Stomach smooth muscle (tissue), 2 donors: Measurements from ENCODE around the gene IMMT.

Experiments
- H3K27ac ChIP-seq: one replicate; pipeline ENCODE4 v1.7.0; 2013; ENCODE audit warnings: mild to moderate bottlenecking, low read length, inconsistent platforms
- H3K27me3 ChIP-seq, 2 donors: one replicate each; pipeline ENCODE4 v1.7.0; 2013; ENCODE audit warnings: low read length in 2 of 2; ENCODE audit not compliant: insufficient read depth in 2 of 2, control insufficient read depth in 1 of 2
- H3K36me3 ChIP-seq, 2 donors: one replicate each; pipeline ENCODE4 v1.7.0; 2013; ENCODE audit warnings: low read length in 2 of 2; ENCODE audit not compliant: control insufficient read depth in 2 of 2, insufficient read depth in 2 of 2
- H3K4me1 ChIP-seq: one replicate; pipeline ENCODE4 v1.7.0; 2013; ENCODE audit warnings: low read length; ENCODE audit not compliant: control insufficient read depth, insufficient read depth
- H3K4me3 ChIP-seq, 2 donors: one replicate each; pipeline ENCODE4 v1.7.0; 2013; ENCODE audit warnings: low read length in 2 of 2
- H3K9ac ChIP-seq, 2 donors: one replicate each; pipeline ENCODE4 v1.7.0; 2013; ENCODE audit warnings: low read length in 2 of 2, mild to moderate bottlenecking in 1 of 2
- H3K9me3 ChIP-seq, 2 donors: one replicate each; pipeline ENCODE4 v1.7.0; 2013; ENCODE audit warnings: low read length in 2 of 2; ENCODE audit not compliant: control insufficient read depth in 2 of 2
- donor health status: healthy.
- donor health status: Pancreatic carcinoma.

IMMT gene

DNA sequence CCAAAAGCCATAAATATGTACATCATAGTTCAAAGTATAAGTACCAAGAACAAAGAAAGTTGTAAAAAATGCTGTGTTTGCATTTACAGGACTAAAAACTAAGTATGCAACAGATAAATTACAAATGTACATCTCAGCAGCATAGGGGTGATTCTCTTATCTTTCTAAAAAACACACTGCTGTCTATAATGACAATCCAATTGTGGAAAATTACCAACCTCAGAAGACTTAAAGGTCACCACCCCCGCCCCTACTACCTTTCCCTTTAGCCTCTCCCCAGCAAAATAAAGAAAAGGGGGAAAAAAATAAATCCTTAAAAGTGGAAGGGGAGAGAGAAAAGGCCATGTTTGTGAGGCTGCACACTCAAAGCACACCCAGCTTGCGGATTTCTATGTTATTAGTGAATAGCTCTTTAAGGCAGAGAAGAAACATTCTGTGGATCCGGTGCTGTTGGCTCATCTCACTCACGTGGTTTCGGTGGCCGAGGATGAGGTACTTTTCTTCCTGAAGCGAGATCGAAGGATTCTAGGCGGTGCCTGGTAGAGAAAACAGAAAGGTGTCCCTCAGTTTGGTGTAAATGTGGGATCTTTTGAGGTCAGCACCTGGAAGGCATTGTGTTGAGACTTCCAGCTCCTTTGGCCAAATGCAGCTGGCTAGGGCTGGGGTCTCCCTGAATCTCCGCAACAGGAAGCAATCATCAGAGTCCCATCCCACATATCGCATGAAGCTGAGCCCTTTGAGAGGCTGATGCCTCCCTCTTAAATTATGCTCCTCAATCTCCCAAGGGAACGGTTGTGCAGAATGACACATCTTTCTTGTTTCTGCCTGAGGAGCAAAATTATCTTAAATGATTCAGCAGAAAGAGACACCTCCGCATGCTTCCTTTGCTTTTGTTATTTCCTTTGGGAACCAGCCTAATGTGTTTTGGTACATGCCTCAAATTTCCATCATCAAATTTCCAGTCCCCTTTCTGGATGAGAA lies 21.6 kb upstream of the IMMT start:
- H3K27ac ChIP-seq, result no peak overlapping the region
- no peak overlapping the region for H3K4me3 ChIP-seq
- H3K36me3 ChIP-seq, result peaks cover 17 to 27% of the 10 kb centered on the region in 2 donors
- H3K9me3 ChIP-seq, result no peaks in the 10 kb centered on the region
- no peaks in the 10 kb centered on the region for H3K27me3 ChIP-seq
- no peak overlapping the region for H3K9ac ChIP-seq
- H3K4me1 ChIP-seq, result peaks cover 17% of the 10 kb centered on the region

DNA sequence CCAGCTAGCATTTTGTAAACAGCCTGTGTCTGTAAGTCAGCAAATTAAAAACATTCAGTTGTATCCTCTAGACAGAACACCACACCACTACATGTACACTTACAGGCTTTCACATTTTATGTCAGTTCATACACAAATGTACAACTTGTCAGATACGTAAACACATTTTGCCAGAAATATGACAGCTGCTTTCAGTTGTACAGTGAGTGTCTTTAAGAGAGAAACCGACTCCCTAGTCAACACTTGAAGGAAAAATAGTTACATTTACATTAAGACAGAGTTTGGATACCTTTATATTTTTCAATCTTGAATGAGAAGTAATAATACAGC lies 19.2 kb upstream of the IMMT start:
- no peak overlapping the region for H3K27ac ChIP-seq

DNA sequence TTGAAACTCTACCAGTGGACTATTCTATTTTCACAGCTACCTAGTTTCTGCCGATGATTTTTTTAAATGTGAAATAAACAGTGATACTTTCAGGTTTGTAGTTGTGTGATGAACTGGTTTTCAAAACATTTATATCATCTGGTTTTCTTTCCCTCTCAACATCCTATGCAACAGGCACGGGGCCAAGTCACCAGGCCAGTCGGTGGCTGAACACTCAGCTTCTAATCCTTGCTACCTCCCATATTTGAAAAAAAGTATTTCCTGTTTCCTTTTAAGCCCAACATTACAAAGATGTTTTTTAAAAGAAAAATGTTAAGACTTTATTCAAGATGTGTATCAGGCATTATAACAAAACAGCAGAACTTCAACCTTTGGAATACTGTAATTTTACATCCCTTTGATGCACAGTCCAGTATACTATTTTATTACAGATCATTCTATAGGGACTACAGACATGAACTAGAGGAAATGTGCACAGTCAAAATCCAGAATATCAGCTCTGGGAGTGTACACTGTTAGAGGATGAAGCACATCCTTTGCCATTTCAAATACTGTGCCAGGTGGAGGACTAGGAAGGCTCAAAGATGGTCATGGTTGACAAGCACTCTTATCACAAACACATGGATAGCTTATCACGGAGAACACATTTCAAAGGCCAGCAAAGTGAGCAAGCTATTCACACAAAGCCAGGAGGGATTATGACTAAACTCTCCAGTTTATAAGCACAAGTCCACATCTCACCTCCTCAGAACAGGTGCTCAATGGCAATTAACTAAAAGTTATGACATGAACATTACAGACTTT lies 18.6 kb upstream of the IMMT start:
- no peak overlapping the region for H3K4me3 ChIP-seq
- peaks cover 36 to 45% of the 10 kb centered on the region in 2 donors for H3K36me3 ChIP-seq
- H3K9ac ChIP-seq, result no peak overlapping the region
- H3K27me3 ChIP-seq, result no peaks in the 10 kb centered on the region
- H3K27ac ChIP-seq, result no peak overlapping the region
- H3K4me1 ChIP-seq, result peaks cover 7% of the 10 kb centered on the region
- H3K9me3 ChIP-seq, result no peaks in the 10 kb centered on the region

More for the DNA sequence above, 19.2 kb upstream of the IMMT start:
- Histone ChIP-seq H3K9me3 (no peaks in the 10 kb centered on the region), H3K9ac (no peak overlapping the region), H3K4me1 (peaks cover 7% of the 10 kb centered on the region), H3K36me3 (peaks cover 31 to 41% of the 10 kb centered on the region in 2 donors), H3K4me3 (no peak overlapping the region), H3K27me3 (no peaks in the 10 kb centered on the region)

DNA sequence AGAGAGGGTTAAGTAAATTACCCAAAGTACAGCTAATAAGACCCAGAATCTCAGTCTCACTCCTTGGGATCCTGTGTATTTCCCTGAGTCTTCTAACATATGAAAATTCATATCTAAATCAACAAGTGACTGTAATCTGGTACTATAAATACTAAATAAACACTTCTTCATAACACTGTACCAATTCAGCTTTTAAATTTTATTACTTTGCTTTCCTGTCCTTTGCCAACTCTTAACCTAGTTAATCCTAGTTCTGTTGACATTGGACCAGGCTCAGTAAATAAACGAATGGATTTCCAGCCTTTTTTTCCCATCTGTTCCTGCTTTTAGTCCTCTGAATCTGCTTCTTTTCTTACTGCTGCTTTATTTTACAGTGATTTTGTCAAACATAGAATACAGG lies 17.8 kb upstream of the IMMT start:
- Histone ChIP-seq H3K27ac (no peak overlapping the region), H3K4me3 (no peak overlapping the region), H3K9me3 (no peaks in the 10 kb centered on the region), H3K4me1 (peaks cover 7% of the 10 kb centered on the region), H3K27me3 (no peaks in the 10 kb centered on the region), H3K36me3 (peaks cover 44 to 47% of the 10 kb centered on the region in 2 donors), H3K9ac (no peak overlapping the region)

DNA sequence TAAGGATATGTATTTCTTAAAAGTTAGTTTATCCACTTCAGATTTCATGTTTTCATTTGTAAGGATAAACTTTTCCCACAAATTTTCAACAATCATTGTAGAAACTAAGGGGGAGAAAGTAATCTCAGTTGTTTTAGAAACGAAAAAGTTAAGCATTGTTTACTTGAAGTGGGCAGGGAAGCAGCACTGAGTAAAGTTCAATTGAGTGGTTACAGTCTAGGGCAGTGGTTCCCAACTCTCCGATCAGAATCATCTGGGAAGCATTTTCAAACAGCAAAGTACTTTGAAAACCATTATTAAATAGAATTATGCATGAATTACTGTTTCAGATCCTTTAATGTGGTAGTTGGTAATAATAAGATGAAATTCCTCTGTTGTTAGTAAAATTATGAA lies 16.5 kb upstream of the IMMT start:
- Histone ChIP-seq H3K4me1 (peaks cover 7% of the 10 kb centered on the region), H3K4me3 (no peak overlapping the region), H3K36me3 (peaks cover 50% of the 10 kb centered on the region in 2 donors), H3K9me3 (no peaks in the 10 kb centered on the region), H3K9ac (no peak overlapping the region), H3K27ac (no peak overlapping the region), H3K27me3 (no peaks in the 10 kb centered on the region)

DNA sequence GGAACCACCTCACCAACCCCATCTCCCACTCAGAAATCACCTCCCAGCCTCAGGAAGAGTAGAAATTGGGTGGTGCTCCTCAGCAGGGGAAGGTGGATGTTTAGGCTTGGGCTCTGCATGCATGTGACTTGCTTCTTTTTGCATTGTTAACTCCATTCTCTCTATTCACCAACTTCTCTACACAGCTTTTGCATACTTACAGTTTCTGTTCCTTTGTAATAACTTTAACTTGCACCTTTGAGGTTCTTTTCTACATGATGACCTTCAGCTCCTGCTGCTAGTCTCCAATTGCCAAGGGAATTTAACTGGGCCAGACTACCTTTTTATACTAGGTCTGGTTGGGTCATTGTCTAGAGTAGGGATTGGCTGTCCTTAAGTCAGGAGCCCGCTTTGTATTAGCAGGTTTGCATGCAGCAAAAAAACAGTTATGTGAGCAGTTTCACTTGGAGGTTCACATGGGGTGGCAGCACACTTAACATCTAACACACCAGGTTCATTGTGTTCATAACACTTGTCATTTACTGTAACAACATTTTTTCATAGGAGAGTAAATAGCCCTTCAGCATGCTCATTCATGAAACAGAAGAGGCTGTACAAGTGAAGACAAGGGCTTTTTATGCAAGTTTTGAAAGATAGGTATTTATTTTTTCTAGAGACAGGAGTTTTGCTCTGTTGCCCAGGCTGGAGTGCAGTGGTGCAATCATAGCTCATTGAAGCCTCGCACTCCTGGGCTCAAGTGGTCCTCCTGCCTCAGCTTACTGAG lies 16.0 kb upstream of the IMMT start:
- Histone ChIP-seq H3K27ac (no peak overlapping the region), H3K4me1 (peaks cover 7% of the 10 kb centered on the region), H3K27me3 (no peaks in the 10 kb centered on the region), H3K9me3 (no peaks in the 10 kb centered on the region), H3K9ac (no peak overlapping the region), H3K4me3 (no peak overlapping the region), H3K36me3 (peaks cover 54 to 55% of the 10 kb centered on the region in 2 donors)

DNA sequence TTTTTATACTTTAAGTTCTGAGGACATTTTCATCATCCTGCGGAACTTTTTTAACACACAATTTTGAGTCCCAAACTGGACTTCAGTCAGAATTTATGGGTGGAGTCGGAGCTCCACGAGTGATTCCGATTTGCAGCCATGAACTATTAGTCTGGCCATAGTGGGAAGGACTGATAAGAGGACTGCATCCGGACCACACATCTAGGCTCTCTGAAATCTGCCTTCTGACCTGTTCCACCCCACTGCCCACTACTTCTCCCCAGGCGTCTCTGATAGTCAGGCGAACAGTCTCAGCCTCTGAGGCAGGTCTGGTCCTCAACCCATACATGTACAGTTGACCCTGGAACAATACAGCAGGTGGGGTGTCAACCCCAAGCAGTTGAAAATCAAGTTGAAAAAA lies 9.2 kb upstream of the IMMT start:
- H3K36me3 ChIP-seq, result peaks cover 23 to 25% of the 10 kb centered on the region in 2 donors
- H3K9ac ChIP-seq, result no peak overlapping the region
- no peak overlapping the region for H3K4me3 ChIP-seq
- H3K4me1 ChIP-seq, result peaks cover 3% of the 10 kb centered on the region
- no peaks in the 10 kb centered on the region for H3K9me3 ChIP-seq
- H3K27me3 ChIP-seq, result no peaks in the 10 kb centered on the region
- no peak overlapping the region for H3K27ac ChIP-seq

DNA sequence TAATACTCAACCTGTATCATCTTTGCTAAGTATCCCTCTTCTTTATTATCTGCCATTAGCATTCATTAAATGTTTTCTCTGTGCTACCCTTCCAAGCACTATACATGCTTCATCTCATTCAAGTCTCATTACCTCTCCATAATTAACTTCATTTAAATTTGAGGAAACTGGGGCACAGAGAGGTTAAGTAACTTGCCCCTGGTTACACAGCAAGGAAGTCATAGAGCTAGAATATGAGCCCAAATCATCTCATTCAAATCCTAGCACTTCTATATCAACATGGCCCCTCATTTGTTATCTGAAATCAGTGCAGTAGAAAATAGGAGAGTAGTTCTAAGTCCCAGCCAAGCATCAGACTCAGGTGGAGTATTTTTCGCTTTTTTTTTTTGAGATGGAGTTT lies 8.4 kb upstream of the IMMT start:
- no peak overlapping the region for H3K27ac ChIP-seq
- H3K27me3 ChIP-seq, result no peaks in the 10 kb centered on the region
- H3K9ac ChIP-seq, result no peak overlapping the region
- peaks cover 3% of the 10 kb centered on the region for H3K4me1 ChIP-seq
- no peaks in the 10 kb centered on the region for H3K9me3 ChIP-seq
- H3K36me3 ChIP-seq, result peaks cover 16 to 17% of the 10 kb centered on the region in 2 donors
- H3K4me3 ChIP-seq, result no peak overlapping the region

DNA sequence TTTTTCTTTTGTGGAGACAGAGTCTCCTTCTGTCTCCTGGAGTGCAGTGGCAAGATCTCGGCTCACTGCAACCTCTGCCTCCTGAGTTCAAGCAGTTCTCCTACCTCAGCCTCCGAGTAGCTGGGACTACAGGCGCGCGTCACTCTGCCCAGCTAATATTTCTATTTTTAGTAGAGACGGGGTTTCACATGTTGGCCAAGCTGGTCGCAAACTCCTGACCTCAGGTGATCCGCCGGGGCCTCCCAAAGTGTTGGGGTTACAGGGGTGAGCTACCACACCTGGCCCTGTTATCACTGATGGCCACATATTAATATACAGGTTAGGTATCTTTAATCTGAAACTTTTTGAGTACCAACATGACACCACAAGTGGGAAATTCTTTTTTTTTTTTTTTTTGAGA lies 7.4 kb upstream of the IMMT start:
- Histone ChIP-seq H3K9me3 (no peaks in the 10 kb centered on the region), H3K9ac (no peak overlapping the region), H3K27me3 (no peaks in the 10 kb centered on the region), H3K4me3 (no peak overlapping the region), H3K4me1 (peaks cover 3% of the 10 kb centered on the region), H3K27ac (no peak overlapping the region), H3K36me3 (peaks cover 8 to 13% of the 10 kb centered on the region in 2 donors)

DNA sequence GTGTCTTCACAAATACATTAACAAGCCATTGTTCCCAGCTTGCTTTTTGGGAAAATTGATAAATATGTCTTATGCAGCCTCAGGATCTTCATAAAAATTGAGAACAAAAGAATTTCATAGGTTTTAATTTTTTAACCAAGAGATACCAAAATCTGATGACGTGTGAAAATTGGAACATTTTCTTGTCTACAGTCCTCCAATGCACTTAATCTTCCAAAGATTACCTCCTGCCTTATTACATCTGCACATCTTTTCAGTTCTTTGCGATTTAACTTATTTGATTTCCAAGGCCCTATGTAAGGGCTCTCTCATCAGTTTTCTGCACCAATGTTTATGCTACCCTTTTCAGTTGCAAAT lies 7.1 kb upstream of the IMMT start:
- Histone ChIP-seq H3K9ac (no peak overlapping the region), H3K36me3 (peaks cover 6 to 9% of the 10 kb centered on the region in 2 donors), H3K4me1 (peaks cover 3% of the 10 kb centered on the region), H3K27ac (no peak overlapping the region), H3K27me3 (no peaks in the 10 kb centered on the region), H3K9me3 (no peaks in the 10 kb centered on the region), H3K4me3 (no peak overlapping the region)
